Activated gamma-delta T cell (primary cell): ENCODE measurements around the gene SOS1.
A peak's percentile ranks its signal among the peaks of the same experiment; 100 is the strongest.
"Not testable (repeated sequence)": the region's sequence is repeated elsewhere in the genome, so short reads cannot be mapped to it uniquely, and the experiment has no call there.

Source experiments
- DNase-seq: peaks from one replicate; lab custom pipeline; 2025; lab: John Stamatoyannopoulos, UW

The SOS1 gene

GRCh38 chr2:38968021-38968420, 152.8 kb downstream of the SOS1 start:
- no peak for DNase-seq

DNA sequence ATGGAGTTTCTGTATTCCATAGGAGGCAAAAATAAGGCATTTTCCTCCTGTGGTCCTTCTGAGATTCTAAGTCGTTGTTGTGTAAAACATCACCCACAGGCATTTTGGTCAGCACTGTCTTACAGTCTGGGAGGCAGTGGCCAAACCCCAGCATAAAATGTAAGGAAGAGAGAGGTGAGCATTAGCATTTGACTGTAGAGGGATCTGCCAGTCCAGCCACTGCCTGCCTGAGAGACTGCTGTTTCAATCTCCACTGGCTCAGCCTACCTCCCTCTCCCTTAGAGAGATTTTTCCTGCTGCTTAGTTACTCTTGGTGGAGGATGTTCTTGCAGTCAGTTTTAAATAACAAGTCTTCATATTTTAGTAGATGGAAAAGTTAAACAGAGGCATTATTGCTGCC, 154.2 kb downstream of the SOS1 start:
- DNase-seq: no peak

DNA sequence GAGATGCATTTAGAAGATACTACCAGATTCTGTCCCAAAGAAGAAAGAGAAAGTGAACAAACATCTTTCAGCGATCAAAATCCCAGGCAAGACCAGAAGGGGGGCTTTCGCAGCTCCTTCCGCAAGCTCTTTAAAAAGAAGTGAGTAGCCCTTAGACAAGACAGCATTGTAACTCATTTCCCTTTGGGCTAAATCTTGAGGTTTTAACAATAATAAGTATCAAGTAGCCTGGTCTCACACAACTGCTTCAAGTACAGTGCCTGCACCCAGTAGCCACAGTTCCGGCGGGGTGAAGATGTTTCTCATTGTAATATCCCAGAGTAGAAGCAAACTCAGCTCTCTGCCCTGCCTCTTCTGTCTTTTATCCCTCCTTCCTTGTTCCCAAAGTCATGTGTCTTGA, 154.8 kb downstream of the SOS1 start:
- no peak for DNase-seq

DNA sequence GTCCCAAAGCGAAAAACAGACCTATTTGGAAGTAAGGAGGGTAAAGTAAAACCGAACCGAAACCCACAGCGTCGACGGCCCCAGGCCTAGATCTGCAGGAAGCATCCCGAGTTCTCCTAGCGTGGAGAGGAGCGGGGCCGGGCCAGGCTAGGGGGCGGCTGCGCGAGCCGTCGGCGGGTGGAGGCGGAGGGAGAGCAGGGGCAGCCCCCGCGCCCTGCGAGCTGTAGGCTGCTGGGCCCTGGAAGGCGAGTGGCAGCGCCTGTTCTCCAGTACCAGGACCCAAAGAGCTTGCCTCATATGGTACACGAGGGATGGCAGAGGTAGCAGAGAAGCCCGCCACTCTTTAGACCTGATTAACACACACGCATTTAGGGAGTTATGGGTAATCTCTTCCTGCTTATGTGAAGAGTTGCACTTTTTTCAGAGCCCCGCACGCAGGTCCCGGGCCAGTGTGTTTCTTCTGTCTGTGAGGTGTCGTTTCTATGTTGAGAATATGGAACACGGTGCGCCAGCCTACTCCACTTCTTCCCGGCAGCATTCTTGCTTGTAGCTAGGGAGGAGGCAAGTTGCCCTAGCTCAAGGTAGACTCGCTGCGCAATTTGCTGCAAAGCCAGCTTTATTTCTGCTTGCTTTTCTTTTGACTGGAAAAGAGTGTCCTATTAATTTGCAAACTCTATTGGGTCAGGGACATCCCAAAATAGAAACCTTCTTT, 160.1 kb downstream of the SOS1 start:
- DNase-seq: no peak

DNA sequence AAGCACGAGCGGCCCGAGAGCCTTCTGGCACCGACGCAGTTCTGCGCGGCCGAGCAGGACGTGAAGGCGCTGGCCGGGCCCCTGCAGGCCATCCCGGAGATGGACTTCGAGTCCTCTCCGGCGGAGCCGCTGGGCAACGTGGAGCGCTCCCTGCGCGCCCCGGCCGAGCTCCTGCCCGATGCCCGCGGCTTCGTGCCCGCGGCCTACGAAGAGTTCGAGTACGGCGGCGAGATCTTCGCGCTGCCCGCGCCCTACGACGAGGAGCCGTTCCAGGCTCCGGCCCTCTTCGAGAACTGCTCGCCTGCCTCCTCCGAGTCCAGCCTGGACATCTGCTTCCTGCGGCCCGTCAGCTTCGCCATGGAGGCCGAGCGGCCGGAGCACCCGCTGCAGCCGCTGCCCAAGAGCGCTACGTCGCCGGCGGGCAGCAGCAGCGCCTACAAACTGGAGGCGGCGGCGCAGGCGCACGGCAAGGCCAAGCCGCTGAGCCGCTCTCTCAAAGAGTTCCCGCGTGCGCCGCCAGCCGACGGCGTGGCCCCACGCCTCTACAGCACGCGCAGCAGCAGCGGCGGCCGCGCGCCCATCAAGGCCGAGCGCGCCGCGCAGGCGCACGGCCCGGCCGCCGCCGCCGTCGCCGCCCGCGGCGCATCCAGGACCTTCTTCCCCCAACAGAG, 160.8 kb downstream of the SOS1 start:
- peak; percentile 27 for DNase-seq

- DNase-seq: no peak
These were observed 161.4 kb downstream of the SOS1 start for GRCh38 chr2:38959466-38959865.

DNA sequence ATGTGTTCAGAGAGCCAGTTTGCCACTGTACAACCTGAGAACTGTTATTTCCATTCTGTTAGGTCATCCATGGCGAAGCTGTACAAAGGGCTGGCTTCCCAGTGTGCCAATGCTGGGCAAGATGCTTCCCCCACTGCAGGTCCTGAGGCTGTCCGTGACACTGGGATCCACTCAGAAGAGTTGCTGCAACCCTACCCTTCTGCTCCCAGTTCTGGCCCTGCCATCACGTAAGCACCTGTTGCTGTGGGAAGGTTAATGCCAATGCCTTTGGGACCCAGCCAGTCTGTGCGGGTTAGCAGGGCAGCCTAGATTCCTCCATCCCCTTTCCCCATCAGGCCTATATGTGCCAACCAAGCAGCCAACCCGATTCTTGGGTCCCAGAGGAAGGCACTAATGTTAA, 162.9 kb downstream of the SOS1 start:
- no peak for DNase-seq

- no peak for DNase-seq
These were observed 169.1 kb downstream of the SOS1 start for GRCh38 chr2:38951766-38952165.

DNA sequence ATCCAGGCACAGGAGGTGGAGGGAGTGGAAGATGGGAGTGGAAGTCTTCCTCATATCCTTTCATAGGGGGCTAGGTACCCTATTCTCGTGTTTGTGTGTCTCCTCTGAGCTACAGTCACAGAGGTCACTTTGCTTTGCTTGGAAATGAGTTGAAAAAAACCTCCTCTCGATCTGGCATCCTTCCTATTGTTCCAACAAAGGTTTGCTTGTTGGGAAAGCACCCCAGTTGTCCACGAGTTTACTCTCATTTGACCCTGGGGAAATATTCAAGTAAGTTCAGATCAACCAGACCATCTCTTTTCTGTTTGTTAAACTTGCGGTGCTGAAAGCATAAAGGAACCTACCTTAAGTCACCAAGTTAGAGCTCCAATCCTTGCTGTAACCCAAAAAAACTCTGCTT, 171.9 kb downstream of the SOS1 start:
- no peak for DNase-seq

DNA sequence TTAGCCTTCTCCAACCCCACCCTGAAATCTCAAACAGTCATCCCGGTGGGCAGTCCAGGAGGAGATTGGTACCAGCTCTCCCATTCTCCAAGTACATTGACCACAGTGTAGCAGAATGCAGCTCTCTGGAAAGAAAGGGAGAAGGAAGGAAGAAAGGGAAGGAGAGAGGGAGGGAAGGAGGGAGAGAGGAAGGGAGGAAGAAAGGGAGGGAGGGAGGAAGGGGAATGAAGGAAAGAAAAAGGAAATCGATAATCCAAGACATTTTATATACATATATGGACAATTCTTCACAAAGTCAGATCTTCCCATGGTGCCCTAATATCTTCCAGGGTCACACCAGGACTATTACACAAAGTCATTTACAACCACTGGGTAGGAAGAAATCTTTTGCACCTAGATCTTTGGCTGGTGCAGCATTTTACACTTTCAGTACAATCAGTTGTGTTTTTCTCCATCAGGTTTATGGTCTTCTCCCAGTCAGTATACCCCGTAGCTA, 172.4 kb downstream of the SOS1 start:
- DNase-seq: no peak

DNA sequence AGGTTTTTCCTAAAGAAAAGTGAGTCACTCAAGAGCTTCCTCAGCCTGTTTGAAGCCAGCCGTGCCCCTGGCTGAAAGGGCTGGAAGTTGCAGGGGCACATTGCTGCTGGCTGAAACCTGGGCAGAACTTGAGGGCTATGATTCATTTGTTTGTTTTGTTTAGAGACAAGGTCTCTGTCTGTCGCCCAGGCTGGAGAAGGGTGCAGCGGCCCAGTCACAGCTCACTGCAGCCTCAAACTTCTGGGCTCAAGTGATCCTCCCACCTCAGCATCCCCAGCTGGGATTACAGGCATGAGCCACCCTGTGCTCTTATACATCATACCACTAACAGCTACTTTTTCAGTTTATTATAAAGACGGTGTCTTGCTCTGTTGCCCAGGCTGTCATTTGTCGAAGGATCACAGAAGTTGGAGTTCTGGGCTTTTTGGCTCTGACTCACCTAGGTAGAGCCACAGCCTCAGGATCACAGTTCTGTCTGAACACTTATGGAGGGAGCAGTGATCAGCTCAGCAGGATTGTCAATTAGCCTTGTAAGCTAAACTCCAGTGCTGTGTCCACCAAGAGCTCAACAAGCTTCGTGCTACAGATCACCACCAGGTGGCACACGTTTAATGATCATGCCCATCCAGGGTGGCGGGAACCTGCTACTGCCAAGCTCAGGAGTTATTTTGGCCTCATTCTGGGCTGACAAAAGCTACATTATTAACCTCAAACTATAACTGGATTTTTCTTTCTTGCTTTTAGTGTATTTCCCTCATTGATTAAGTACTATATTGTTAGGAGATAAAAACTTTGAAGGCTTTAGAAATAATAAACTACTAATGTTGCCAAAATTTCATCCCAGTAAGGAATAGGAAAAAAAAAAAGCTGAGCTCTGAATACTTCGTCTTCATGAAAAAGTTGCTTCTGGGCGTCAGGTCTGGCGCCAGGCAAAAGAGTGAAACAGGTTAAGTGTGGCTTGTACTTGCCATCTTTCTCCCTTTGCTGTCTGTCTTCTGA, 173.3 kb downstream of the SOS1 start:
- no peak for DNase-seq

- DNase-seq: no peak
These were observed 174.9 kb downstream of the SOS1 start for GRCh38 chr2:38945911-38946310.

GRCh38 chr2:38945372-38945771, 175.5 kb downstream of the SOS1 start:
- no peak for DNase-seq

DNA sequence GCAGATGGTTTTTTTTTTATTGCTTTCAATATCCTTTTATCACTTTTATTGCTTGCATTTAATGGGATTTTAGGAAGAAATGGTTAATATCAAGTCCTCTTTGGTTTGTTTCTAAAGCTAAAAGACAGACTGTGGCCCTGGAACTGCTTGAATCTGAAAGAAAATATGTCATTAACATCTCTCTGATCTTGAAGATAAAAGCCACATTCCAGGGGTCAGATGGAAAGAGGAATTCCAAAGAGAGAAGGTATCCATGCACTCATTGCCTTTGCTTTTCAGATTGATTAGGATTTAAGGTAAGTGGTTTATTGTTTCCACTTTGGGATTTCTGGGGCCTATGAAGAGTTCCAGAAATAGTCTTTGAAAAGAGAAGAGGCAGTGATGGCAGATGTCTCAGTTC, 177.1 kb downstream of the SOS1 start:
- DNase-seq: no peak

DNA sequence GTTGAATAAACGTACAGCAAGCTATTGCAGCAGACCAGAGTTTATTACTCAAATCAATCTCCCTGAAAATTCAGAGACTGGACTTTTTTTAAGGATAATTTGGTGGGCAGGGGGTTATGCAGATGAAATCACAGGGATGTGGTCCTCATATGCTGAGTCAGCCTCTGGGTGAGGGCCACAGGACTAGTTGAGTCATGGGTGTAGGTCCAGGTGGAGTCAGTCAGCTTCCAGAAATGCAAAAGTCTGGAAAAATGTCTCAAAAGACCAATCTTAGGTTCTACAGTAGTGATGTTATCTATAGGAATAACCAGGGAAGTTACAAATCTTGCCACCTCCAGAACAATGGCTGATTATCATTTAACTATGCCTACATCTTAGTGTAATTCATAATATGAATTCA, 180.1 kb downstream of the SOS1 start:
- no peak for DNase-seq

DNA sequence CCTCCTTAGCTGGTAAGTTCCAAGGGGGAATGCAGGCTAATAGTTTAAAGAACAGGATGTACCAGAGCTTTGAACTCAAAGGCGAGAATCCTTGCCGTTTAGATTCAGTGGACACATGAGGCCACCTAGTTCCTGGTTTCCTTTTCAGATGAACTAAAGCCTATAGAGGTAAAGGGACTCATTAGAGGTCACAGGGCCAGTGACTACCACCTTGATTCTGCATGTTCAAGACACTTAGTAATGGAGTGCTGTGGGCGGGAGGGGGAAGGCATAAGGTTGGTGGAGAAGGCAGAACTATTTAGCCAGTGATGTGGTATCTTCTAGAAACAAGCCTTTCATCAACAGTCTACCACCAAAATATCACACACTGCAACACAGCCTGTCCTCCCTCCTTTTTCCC, 183.3 kb downstream of the SOS1 start:
- no peak for DNase-seq

DNA sequence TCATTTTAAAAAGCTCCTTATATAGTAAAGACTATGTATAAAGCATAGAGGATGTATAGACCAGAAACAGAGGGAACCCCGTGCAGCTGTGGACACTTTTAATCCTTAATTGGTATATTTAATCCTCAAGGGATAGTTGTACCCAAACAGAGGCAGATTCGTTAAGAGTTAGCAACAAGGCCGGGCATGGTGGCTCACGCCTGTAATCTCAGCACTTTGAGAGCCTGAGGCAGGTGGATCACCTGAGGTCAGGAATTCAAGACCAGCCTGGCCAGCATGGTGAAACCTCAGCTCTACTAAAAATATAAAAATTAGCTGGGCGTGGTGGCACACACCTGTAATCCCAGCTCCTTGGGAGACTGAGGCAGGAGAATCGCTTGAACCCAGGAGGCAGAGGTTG, 184.3 kb downstream of the SOS1 start:
- not testable (repeated sequence) for DNase-seq

GRCh38 chr2:38935568-38936172, 185.2 kb downstream of the SOS1 start:
- no peak for DNase-seq

DNA sequence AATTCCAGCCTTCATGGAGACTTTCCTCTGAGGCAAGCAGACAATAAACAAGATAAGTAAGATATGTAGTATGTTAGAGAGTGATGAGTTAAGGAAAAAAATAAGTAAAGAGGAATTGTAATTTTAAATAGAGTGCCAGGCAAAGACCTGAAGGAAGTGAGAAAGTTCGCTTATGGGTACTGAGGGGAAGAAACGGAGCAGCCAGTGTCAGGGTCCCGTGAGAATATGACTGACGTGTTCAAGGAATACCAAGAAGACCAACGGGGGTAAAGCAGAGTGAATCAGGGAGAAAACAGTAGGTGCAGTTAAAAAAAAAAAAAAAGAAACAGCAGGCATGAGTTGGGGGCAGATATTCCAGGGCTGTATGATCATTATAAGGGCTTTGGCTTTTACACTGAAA, 186.1 kb downstream of the SOS1 start:
- DNase-seq: no peak

GRCh38 chr2:38933653-38934052, 187.2 kb downstream of the SOS1 start:
- DNase-seq: no peak

DNA sequence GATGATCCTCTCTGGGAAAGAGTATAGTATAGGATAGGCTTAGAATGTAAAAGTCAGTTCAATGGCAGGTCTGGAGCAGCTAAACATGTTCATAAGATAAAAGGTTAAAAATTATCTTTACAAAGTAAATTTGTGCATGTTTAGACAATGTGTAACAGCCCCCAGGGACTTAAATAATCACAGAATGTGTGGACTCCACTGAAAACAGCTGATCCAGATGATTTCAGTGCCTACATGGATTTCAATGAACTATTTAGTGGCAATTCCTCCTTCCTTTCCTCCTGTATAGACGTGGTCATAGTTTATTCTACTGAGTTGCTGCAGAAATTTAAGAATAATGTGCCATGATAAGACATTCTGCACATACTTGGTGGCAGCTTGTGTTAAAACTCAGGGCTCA, 188.3 kb downstream of the SOS1 start:
- DNase-seq: no peak
